ENCODE data around the gene ZBTB48. TPM values are rescaled to one million over a fixed set of nuclear protein-coding genes. Genes with fewer than 3 reads are reported as not detected.

The ZBTB48 gene
- total and polyA plus RNA-seq, 2 donors from 2014 or later: 27.1 to 45.5 TPM

DNA sequence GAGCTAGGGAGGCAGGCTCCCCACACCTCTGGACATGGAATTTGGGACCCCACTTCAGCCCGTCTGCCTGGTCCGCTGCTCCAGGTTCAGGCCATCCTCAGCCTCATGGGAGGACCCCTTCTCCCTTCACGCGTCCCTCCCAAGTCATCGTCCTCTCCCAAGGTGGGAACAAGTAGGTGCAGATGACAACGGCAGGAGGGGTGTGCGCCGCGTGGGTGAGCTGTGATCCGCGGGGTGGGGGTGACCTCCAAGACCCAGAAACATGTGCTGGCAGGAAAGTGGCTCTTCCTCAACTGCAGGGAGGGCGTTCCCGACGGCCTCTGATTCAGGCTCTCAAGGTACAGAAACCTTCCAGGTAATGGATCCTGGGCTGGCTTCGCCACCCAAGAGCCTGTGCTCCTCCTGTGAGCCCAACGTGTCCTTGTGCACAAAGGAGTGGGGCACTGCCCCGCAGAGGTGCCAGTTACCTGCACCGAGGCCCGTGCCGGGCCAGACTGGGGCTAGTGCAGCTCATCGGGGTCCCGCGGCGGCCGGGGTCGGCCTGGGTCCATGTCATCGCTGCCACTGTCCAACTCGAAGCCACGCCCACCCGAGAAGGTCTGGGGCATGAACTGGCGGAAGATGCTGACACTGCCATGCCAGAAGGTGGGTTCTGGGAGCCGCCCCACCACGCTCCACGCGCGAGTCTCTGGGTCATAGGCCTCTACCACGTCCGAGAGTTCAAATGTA lies 13.2 kb downstream of the ZBTB48 start:
- intact Hi-C loops (cut with DNase I): no loop called here
- TF ChIP-seq, protein P1, sequence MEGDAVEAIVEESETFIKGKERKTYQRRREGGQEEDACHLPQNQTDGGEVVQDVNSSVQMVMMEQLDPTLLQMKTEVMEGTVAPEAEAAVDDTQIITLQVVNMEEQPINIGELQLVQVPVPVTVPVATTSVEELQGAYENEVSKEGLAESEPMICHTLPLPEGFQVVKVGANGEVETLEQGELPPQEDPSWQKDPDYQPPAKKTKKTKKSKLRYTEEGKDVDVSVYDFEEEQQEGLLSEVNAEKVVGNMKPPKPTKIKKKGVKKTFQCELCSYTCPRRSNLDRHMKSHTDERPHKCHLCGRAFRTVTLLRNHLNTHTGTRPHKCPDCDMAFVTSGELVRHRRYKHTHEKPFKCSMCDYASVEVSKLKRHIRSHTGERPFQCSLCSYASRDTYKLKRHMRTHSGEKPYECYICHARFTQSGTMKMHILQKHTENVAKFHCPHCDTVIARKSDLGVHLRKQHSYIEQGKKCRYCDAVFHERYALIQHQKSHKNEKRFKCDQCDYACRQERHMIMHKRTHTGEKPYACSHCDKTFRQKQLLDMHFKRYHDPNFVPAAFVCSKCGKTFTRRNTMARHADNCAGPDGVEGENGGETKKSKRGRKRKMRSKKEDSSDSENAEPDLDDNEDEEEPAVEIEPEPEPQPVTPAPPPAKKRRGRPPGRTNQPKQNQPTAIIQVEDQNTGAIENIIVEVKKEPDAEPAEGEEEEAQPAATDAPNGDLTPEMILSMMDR (IDR thresholded peaks at IDR 0.05; ENCODE audit: borderline replicate concordance, extremely low read depth, insufficient read depth): no peak
- no peak overlapping the region for H3K4me3 ChIP-seq (ENCODE audit: low read length in 3 of 3)
- FAIRE-seq (no peak), DNase-seq (no peak)
- H3K4me1 ChIP-seq (ENCODE audit: control insufficient read depth in 2 of 3, insufficient read depth in 2 of 3, low read depth in 1 of 3, low read length in 3 of 3): peaks cover 0 to 18% (median 17%) of the 10 kb centered on the region in 3 donors
- H3K27ac ChIP-seq (ENCODE audit: low read depth in 2 of 2, low read length in 2 of 2): no peak overlapping the region
- H3K27me3 ChIP-seq (ENCODE audit: control insufficient read depth, insufficient read depth, low read length): no peaks in the 10 kb centered on the region
- H3K36me3 ChIP-seq (ENCODE audit: control insufficient read depth in 2 of 3, insufficient read depth in 3 of 3, low read length in 3 of 3): peaks cover 0 to 64% (median 56%) of the 10 kb centered on the region in 3 donors
- H3K9ac ChIP-seq (ENCODE audit: low read length in 3 of 3): no peak overlapping the region
- no peaks in the 10 kb centered on the region for H3K9me3 ChIP-seq (ENCODE audit: control insufficient read depth in 2 of 3, insufficient read depth in 1 of 3, low read length in 3 of 3)

DNA sequence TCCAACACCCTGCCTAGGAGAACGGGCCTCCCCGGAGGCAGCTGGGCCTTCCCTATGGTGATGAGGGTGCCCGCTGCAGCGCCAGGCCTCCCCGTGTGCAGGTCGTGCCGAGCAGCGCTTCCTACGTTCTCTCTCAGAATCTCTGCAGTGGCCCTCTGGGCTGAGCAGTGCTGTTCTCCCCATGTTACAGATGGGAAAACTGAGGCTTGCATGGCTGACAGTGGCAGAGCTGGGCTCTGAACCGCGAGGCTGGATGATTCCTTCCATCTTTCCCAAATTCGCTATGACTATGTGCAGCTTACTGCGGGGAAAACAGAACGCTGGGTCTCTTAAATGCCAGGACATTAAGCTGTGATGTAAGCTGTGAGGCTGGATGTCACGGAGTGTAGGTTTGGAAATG lies 14.0 kb downstream of the ZBTB48 start:
- no peak overlapping the region for H3K4me3 ChIP-seq (ENCODE audit: low read length in 3 of 3)
- H3K9ac ChIP-seq (ENCODE audit: low read length in 3 of 3): no peak overlapping the region
- no peaks in the 10 kb centered on the region for H3K27me3 ChIP-seq (ENCODE audit: control insufficient read depth, insufficient read depth, low read length)
- no peak for FAIRE-seq
- H3K9me3 ChIP-seq (ENCODE audit: control insufficient read depth in 2 of 3, insufficient read depth in 1 of 3, low read length in 3 of 3): no peaks in the 10 kb centered on the region
- H3K27ac ChIP-seq (ENCODE audit: low read depth in 2 of 2, low read length in 2 of 2): no peak overlapping the region
- intact Hi-C loops (cut with DNase I): no loop called here
- peaks cover 0 to 20% (median 18%) of the 10 kb centered on the region in 3 donors for H3K4me1 ChIP-seq (ENCODE audit: control insufficient read depth in 2 of 3, insufficient read depth in 2 of 3, low read depth in 1 of 3, low read length in 3 of 3)
- TF ChIP-seq, protein P1 (IDR thresholded peaks at IDR 0.05; ENCODE audit: borderline replicate concordance, extremely low read depth, insufficient read depth): no peak
- H3K36me3 ChIP-seq (ENCODE audit: control insufficient read depth in 2 of 3, insufficient read depth in 3 of 3, low read length in 3 of 3): peaks cover 0 to 66% (median 51%) of the 10 kb centered on the region in 3 donors
- DNase-seq: no peak

DNA sequence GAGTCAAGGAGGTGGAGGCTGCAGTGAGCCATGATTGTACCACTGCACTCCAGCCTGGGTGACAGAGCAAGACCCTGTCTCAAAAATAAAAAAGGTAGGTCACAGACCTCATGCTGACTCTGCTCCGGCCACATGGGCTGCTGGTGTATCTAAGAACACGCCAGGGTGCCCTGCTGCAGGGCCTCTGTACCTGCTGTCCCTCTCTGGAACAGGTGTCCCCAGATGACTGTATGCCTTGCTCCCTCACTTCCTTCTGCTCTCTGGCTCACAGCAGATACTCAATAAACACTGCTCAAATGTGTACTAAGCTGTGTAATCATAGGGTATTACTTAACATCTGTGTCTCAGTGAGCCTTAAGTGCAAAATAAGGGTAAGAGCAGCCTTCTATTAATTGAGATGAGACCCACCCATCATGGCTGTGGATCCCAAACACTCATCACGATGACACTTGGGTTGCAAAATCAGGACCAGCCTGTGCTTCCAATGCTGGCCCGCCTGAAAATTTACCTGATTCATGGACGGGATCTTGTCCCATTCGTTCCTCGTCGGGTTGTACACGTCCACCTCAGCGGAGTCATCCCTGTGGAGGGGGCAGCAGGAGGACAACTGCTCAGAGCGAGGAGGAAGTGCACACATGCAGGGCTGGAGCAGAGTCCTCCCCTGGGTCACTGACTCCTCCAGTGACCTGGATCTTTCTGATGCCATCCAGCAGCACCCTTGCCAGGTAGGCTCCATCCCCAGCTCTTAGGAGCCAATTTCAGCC lies 15.4 kb downstream of the ZBTB48 start:
- DNase-seq (no peak), FAIRE-seq (no peak)
- H3K9me3 ChIP-seq (ENCODE audit: control insufficient read depth in 2 of 3, insufficient read depth in 1 of 3, low read length in 3 of 3): no peaks in the 10 kb centered on the region
- peaks cover 0 to 56% (median 43%) of the 10 kb centered on the region in 3 donors for H3K36me3 ChIP-seq (ENCODE audit: control insufficient read depth in 2 of 3, insufficient read depth in 3 of 3, low read length in 3 of 3)
- intact Hi-C loops (cut with DNase I): no loop called here
- H3K27ac ChIP-seq (ENCODE audit: low read depth in 2 of 2, low read length in 2 of 2): no peak overlapping the region
- TF ChIP-seq, protein P1 (IDR thresholded peaks at IDR 0.05; ENCODE audit: borderline replicate concordance, extremely low read depth, insufficient read depth): no peak
- H3K4me3 ChIP-seq (ENCODE audit: low read length in 3 of 3): no peak overlapping the region
- H3K27me3 ChIP-seq (ENCODE audit: control insufficient read depth, insufficient read depth, low read length): no peaks in the 10 kb centered on the region
- H3K9ac ChIP-seq (ENCODE audit: low read length in 3 of 3): no peak overlapping the region
- H3K4me1 ChIP-seq (ENCODE audit: control insufficient read depth in 2 of 3, insufficient read depth in 2 of 3, low read depth in 1 of 3, low read length in 3 of 3): peaks cover 0 to 27% (median 23%) of the 10 kb centered on the region in 3 donors

Measured in kidney (tissue), 14 donors.